Fibroblast of villous mesenchyme (primary cell): Measurements from ENCODE around the gene IRF5. TPM values are rescaled to one million over a fixed set of nuclear protein-coding genes. Genes with fewer than 3 reads are reported as not detected.

ENCODE experiments used
- DNase-seq: peaks from one replicate; pipeline ENCODE4 v3.0.0-alpha.2; 2010; ENCODE audit warnings: low read depth
- H3K4me3 ChIP-seq: 2 replicates; pipeline ENCODE4 v1.5.1; 2011; ENCODE audit warnings: low read depth, mild to moderate bottlenecking, low read length
- CTCF ChIP-seq: IDR thresholded peaks from 2 replicates; pipeline ENCODE4 v1.5.1; 2012; ENCODE audit warnings: low read depth, mild to moderate bottlenecking, low read length; ENCODE audit not compliant: insufficient read depth
- total RNA-seq: library from RNA; depleted of rRNA; stranded (reverse); fragments of >200 nt; gene quantifications from 2 replicates; pipeline ENCODE4 v1.2.3, GENCODE V29; 2012

Gene IRF5
- total RNA-seq, 1 donor: under 0.01 TPM

- H3K4me3 ChIP-seq: no peak overlapping the region
Measured at GRCh38 chr7:128937271-128937646, 468 bp upstream of the IRF5 start.

GRCh38 chr7:128938544-128939074, 882 bp downstream of the IRF5 start:
- H3K4me3 ChIP-seq: peak overlapping the region; percentile 38
- no peak for DNase-seq
- TF ChIP-seq CTCF: no peak

More at GRCh38 chr7:128937271-128937646, 468 bp upstream of the IRF5 start:
- TF ChIP-seq CTCF: no peak
- no peak for DNase-seq

GRCh38 chr7:128939075-128939860, 1.5 kb downstream of the IRF5 start:
- no peak for TF ChIP-seq CTCF
- H3K4me3 ChIP-seq: no peak overlapping the region

GRCh38 chr7:128939861-128940410, 2.2 kb downstream of the IRF5 start:
- TF ChIP-seq CTCF: no peak
- no peak overlapping the region for H3K4me3 ChIP-seq
- no peak for DNase-seq

More at GRCh38 chr7:128939075-128939860, 1.5 kb downstream of the IRF5 start:
- no peak for DNase-seq

GRCh38 chr7:128940494-128941322, 3.0 kb downstream of the IRF5 start:
- DNase-seq: no peak
- no peak for TF ChIP-seq CTCF
- no peak overlapping the region for H3K4me3 ChIP-seq

- no peak for DNase-seq
- H3K4me3 ChIP-seq: no peak overlapping the region
- no peak for TF ChIP-seq CTCF
Measured at GRCh38 chr7:128941323-128941890, 3.7 kb downstream of the IRF5 start.
